A673 (cell line): ENCODE data around the gene MUS81. TPM values are rescaled to one million over a fixed set of nuclear protein-coding genes. Genes with fewer than 3 reads are reported as not detected.

ENCODE experiments used
- BruUV-seq: library from RNA; stranded (reverse); fragments of 400-500 nt; replicated peaks from 2 replicates; lab custom pipeline; 2021; lab: Mats Ljungman, UMichigan
- CTCF ChIA-PET: fragments of 300-600 bp; sonication (Branson Sonifier 250); formaldehyde crosslinking; loops from one replicate; lab custom pipeline; 2022; ENCODE audit warnings: antibody characterized with exemption; lab: Charles Lee
- POLR2A ChIA-PET: fragments of 300-600 bp; sonication (Branson Sonifier 250); formaldehyde crosslinking; loops from one replicate; lab custom pipeline; 2022; ENCODE audit warnings: antibody characterized with exemption; ENCODE audit not compliant: low non-redundant PET; lab: Charles Lee
- DNase-seq: peaks from one replicate; pipeline ENCODE4 v3.0.0-alpha.2; 2015; ENCODE audit warnings: low spot score
- H3K27ac ChIP-seq: fragments of 200-600 bp; sonication (generic); 2 replicates; pipeline ENCODE4 v1.5.1; 2016; ENCODE audit warnings: mixed run types, low read depth, mild to moderate bottlenecking, mixed read lengths, antibody characterized with exemption, low read length; ENCODE audit not compliant: poor library complexity, severe bottlenecking
- H3K27me3 ChIP-seq: fragments of 200-600 bp; sonication (generic); replicated peaks from 2 replicates; pipeline ENCODE4 v1.6.1; 2017; ENCODE audit warnings: mixed run types, low read depth, mild to moderate bottlenecking, mixed read lengths, antibody characterized with exemption, low read length; ENCODE audit not compliant: insufficient read depth, poor library complexity
- H3K36me3 ChIP-seq: fragments of 200-600 bp; sonication (generic); 2 replicates; pipeline ENCODE4 v1.6.1; 2016; ENCODE audit warnings: mixed run types, mild to moderate bottlenecking, mixed read lengths, antibody characterized with exemption, low read length; ENCODE audit not compliant: insufficient read depth, poor library complexity, severe bottlenecking
- H3K4me1 ChIP-seq: fragments of 200-600 bp; sonication (generic); 2 replicates; pipeline ENCODE4 v1.6.1; 2017; ENCODE audit warnings: mixed run types, mild to moderate bottlenecking, mixed read lengths, antibody characterized with exemption, low read length; ENCODE audit not compliant: insufficient read depth, poor library complexity, severe bottlenecking
- H3K4me3 ChIP-seq: fragments of 200-600 bp; sonication (generic); 2 replicates; pipeline ENCODE4 v1.5.1; 2016; ENCODE audit warnings: low read depth, mixed run types, mild to moderate bottlenecking, mixed read lengths, low read length; ENCODE audit not compliant: poor library complexity, severe bottlenecking
- H3K9me3 ChIP-seq: fragments of 200-600 bp; sonication (generic); 2 replicates; pipeline ENCODE4 v1.6.1; 2016; ENCODE audit warnings: mixed run types, low read depth, mild to moderate bottlenecking, mixed read lengths, antibody characterized with exemption, low read length; ENCODE audit not compliant: poor library complexity, severe bottlenecking
- EZH2 ChIP-seq: fragments of 200-600 bp; sonication (generic); IDR thresholded peaks from 2 replicates; pipeline ENCODE4 v1.6.1; 2017; ENCODE audit warnings: borderline replicate concordance, low read depth, mild to moderate bottlenecking, mixed read lengths, antibody characterized with exemption, low read length; ENCODE audit not compliant: poor library complexity, severe bottlenecking
- intact Hi-C: fragments of 100-400 bp; cut with micrococcal nuclease; formaldehyde crosslinking; loops from one replicate; pipeline ENCODE4 v1.10.0; 2022; ENCODE audit not compliant: unreplicated experiment
- total RNA-seq: library from RNA; stranded (reverse); gene quantifications from 2 replicates; pipeline ENCODE4 v1.2.3, GENCODE V29; 2021
- TF ChIP-seq, protein P1 (sequence below): fragments of 300-800, 200-600 bp; sonication (generic); conservative IDR thresholded peaks from 2 replicates; pipeline ENCODE4 v1.5.1; 2017; ENCODE audit warnings: low read depth, mild to moderate bottlenecking, antibody characterized with exemption, low read length, moderate library complexity, mixed read lengths

MUS81 gene
- total RNA-seq, 1 experiment from 2014 or later: 77.4 TPM

DNA sequence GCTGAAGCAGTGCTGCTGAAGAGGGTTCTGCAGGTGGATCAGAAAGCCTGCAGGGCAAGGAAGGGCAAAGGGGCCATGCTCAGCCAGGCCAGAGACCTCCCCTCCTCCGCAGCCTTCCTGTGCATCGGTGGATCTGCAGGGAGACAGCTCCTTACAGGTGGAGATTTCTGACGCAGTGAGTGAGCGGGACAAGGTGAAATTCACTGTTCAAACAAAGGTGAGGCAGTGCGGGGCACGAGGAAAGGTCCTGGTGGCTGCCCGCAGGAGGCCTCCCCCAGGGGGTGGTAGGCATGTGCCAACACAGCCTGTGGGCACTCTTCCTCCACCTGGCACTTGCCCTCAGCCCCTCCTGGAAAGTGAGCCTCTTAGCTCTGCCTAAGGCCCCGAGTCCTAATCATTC lies 10.9 kb upstream of the MUS81 start:
- H3K27ac ChIP-seq: no peak overlapping the region
- BruUV-seq: no TSS peak
- POLR2A ChIA-PET: interaction anchor here (0.5 kb wide), 1 partner anchor 12 kb away, joined by 3 read pairs; no protein-coding TSS in a partner anchor

DNA sequence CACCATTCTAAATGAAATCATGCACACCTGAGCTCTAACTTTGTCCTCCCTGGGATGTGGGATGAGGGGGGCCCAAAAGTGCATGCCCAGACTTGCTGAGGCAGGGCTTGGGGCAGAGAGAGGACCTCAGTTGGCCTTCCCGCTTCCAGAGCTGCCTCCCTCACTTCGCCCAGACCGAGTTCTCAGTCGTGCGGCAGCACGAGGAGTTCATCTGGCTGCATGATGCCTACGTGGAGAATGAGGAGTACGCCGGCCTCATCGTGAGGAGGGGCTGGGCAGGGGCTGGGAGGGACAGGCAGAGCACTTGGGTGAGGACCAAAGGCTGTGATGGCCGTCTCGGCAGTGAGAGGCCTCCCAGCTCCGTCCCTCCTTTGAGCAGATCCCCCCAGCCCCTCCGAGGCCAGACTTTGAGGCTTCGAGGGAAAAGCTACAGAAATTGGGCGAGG lies 10.4 kb upstream of the MUS81 start:
- no peak for DNase-seq
- Histone ChIP-seq H3K9me3 (no peaks in the 10 kb centered on the region), H3K36me3 (peaks cover 37% of the 10 kb centered on the region), H3K27me3 (no peaks in the 10 kb centered on the region), H3K4me3 (no peak overlapping the region), H3K4me1 (no peaks in the 10 kb centered on the region), H3K27ac (no peak overlapping the region)
- BruUV-seq: no TSS peak
- no peak for TF ChIP-seq EZH2
- TF ChIP-seq, protein P1, sequence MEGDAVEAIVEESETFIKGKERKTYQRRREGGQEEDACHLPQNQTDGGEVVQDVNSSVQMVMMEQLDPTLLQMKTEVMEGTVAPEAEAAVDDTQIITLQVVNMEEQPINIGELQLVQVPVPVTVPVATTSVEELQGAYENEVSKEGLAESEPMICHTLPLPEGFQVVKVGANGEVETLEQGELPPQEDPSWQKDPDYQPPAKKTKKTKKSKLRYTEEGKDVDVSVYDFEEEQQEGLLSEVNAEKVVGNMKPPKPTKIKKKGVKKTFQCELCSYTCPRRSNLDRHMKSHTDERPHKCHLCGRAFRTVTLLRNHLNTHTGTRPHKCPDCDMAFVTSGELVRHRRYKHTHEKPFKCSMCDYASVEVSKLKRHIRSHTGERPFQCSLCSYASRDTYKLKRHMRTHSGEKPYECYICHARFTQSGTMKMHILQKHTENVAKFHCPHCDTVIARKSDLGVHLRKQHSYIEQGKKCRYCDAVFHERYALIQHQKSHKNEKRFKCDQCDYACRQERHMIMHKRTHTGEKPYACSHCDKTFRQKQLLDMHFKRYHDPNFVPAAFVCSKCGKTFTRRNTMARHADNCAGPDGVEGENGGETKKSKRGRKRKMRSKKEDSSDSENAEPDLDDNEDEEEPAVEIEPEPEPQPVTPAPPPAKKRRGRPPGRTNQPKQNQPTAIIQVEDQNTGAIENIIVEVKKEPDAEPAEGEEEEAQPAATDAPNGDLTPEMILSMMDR: no peak
- POLR2A ChIA-PET: interaction anchor here (0.5 to 0.9 kb wide), 2 partner anchors 10 to 12 kb away, joined by 3 read pairs; no protein-coding TSS in a partner anchor
- intact Hi-C loops: no loop called here
- CTCF ChIA-PET: interaction anchor here (0.8 kb wide), 1 partner anchor 34 kb away, joined by 3 read pairs; no protein-coding TSS in a partner anchor

More for the DNA sequence above, 10.9 kb upstream of the MUS81 start:
- intact Hi-C loops: no loop called here
- no peak for TF ChIP-seq EZH2
- TF ChIP-seq, protein P1: no peak
- Histone ChIP-seq H3K4me3 (no peak overlapping the region), H3K9me3 (no peaks in the 10 kb centered on the region), H3K27me3 (no peaks in the 10 kb centered on the region), H3K4me1 (no peaks in the 10 kb centered on the region), H3K36me3 (peaks cover 33% of the 10 kb centered on the region)
- CTCF ChIA-PET: no interaction called here
- no peak for DNase-seq

DNA sequence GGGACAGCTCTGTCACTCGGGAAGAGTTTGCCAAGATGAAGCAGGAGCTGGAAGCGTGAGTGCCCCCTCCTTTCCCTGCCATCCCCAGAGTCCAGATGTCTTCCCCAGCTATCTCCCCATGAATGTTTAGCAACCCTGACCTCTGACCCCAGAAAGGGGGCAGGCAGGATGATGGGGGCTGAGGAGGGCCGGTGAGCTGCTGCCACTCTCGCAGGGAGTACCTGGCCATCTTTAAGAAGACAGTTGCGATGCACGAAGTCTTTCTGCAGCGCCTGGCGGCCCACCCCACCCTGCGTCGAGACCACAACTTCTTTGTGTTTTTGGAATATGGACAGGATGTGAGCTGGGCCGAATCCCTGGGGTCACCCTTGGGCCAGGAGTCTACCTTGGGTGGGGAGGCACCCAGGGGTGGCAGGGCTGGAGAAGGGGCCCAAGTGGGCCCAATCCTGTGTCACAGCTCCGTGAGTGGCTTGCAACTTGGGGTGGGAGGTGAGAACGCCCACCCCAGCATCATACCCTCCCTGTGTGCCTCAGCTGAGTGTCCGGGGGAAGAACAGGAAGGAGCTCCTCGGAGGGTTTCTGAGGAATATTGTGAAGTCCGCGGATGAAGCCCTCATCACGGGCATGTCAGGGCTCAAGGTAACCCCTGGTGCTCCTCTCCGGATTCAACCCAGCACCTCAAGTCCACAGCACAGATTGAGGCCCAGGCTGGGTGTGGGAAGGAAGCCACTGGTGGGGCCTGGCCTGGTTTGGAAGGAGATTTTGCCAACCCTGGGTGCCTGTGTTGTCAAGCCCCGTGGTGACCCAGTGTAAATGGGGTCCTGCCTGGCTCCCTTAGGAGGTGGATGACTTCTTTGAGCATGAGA lies 9.8 kb upstream of the MUS81 start:
- Histone ChIP-seq H3K27me3 (no peaks in the 10 kb centered on the region), H3K9me3 (no peaks in the 10 kb centered on the region), H3K36me3 (peaks cover 44% of the 10 kb centered on the region), H3K4me1 (no peaks in the 10 kb centered on the region), H3K27ac (no peak overlapping the region), H3K4me3 (no peak overlapping the region)
- TF ChIP-seq, protein P1: no peak
- TF ChIP-seq EZH2: no peak
- no TSS peak for BruUV-seq
- POLR2A ChIA-PET: interaction anchor here (0.5 to 0.9 kb wide), 2 partner anchors 9 to 13 kb away, joined by 3 read pairs; no protein-coding TSS in a partner anchor
- DNase-seq: peak; percentile 11
- CTCF ChIA-PET: interaction anchor here (0.8 to 1.2 kb wide), 2 partner anchors 34 to 38 kb away, joined by 3 to 5 read pairs; partner anchors contain the start of gene FIBP
- intact Hi-C loops: no loop called here
